ENCODE data around the gene CLCN7.

DNA sequence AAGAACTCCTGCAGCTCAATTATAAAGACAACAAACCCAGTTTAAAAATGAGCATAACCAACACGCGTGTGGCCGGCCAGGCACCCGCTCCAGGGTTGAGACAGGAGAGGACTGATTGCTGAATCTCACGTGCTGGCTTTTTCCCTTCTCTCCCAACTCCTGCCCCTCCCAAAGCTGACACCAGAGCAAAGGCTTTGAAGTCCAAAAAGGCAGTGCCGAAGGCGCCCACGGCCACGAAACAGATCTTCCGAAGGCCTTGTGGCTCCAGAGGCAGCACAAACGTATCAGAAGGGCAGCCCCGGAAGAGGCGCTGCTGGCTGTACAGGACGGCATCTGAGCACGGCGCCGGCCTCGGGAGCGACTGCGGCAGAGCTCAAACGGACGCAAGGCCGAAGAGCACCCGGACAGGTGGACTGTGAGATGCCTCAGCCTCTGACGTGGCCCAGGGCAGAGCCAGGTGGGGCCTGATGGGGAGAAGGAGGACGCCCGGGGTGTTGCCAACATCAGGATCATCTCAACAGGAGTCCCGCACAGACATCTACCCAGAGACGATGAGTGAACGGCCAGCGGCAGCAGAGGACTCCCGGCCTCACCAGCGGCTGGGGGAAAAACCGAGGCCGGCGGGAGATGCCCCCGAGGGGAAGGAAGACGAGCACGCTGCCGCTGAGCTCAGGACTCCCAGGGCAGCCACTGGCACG lies 10.5 kb downstream of the CLCN7 start:
- TF ChIP-seq CTCF (IDR thresholded peaks at IDR 0.05 in 2 of 3, conservative IDR thresholded peaks at IDR 0.05 in 1 of 3; ENCODE audit: insufficient read depth in 2 of 3, low read depth in 1 of 3, low read length in 3 of 3), result no peak
- TF ChIP-seq MYNN (IDR thresholded peaks at IDR 0.05), result no peak
- TF ChIP-seq MYNN (CRISPR knock-in tag; IDR thresholded peaks at IDR 0.05), result no peak
- TF ChIP-seq TAF1 (IDR thresholded peaks at IDR 0.05; ENCODE audit: control insufficient read depth, extremely low read depth, insufficient read depth, low read length, severe bottlenecking), result no peak
- TF ChIP-seq USF2 (CRISPR knock-in tag; IDR thresholded peaks at IDR 0.05), result no peak
- TF ChIP-seq ZBTB8A (IDR thresholded peaks at IDR 0.05; ENCODE audit: partially characterized antibody), result no peak
- no peak for TF ChIP-seq MTA2 (IDR thresholded peaks at IDR 0.05; ENCODE audit: low read depth)
- TF ChIP-seq, protein P1, sequence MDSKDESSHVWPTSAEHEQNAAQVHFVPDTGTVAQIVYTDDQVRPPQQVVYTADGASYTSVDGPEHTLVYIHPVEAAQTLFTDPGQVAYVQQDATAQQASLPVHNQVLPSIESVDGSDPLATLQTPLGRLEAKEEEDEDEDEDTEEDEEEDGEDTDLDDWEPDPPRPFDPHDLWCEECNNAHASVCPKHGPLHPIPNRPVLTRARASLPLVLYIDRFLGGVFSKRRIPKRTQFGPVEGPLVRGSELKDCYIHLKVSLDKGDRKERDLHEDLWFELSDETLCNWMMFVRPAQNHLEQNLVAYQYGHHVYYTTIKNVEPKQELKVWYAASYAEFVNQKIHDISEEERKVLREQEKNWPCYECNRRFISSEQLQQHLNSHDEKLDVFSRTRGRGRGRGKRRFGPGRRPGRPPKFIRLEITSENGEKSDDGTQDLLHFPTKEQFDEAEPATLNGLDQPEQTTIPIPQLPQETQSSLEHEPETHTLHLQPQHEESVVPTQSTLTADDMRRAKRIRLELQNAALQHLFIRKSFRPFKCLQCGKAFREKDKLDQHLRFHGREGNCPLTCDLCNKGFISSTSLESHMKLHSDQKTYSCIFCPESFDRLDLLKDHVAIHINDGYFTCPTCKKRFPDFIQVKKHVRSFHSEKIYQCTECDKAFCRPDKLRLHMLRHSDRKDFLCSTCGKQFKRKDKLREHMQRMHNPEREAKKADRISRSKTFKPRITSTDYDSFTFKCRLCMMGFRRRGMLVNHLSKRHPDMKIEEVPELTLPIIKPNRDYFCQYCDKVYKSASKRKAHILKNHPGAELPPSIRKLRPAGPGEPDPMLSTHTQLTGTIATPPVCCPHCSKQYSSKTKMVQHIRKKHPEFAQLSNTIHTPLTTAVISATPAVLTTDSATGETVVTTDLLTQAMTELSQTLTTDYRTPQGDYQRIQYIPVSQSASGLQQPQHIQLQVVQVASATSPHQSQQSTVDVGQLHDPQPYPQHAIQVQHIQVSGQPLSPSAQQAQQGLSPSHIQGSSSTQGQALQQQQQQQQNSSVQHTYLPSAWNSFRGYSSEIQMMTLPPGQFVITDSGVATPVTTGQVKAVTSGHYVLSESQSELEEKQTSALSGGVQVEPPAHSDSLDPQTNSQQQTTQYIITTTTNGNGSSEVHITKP (IDR thresholded peaks at IDR 0.05; ENCODE audit: partially characterized antibody), result no peak
- TF ChIP-seq, protein P2, sequence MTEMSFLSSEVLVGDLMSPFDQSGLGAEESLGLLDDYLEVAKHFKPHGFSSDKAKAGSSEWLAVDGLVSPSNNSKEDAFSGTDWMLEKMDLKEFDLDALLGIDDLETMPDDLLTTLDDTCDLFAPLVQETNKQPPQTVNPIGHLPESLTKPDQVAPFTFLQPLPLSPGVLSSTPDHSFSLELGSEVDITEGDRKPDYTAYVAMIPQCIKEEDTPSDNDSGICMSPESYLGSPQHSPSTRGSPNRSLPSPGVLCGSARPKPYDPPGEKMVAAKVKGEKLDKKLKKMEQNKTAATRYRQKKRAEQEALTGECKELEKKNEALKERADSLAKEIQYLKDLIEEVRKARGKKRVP (CRISPR knock-in tag; IDR thresholded peaks at IDR 0.05), result no peak
- TF ChIP-seq RAD21 (CRISPR knock-in tag; conservative IDR thresholded peaks at IDR 0.05 in 1 of 2, IDR thresholded peaks at IDR 0.05 in 1 of 2), result no peak
- TF ChIP-seq ZBTB33 (CRISPR knock-in tag; IDR thresholded peaks at IDR 0.05), result no peak
- no peak for TF ChIP-seq KLF13 (tag; IDR thresholded peaks at IDR 0.05; ENCODE audit: borderline replicate concordance, low read depth)

Data from K562 (cell line).